Measurements from ENCODE around the gene TRAPPC1. TPM values are rescaled to one million over a fixed set of nuclear protein-coding genes. Genes with fewer than 3 reads are reported as not detected.
A peak's percentile ranks its signal among the peaks of the same experiment; 100 is the strongest.

The TRAPPC1 gene
- total and polyA plus RNA-seq, 10 of the 15 experiments (the other 5 are each of a cell fraction or from before 2014, with no cell fraction given): 31.3 to 306 (median 134) TPM

GRCh38 chr17:7915611-7916384 is 15.9 kb downstream of the TRAPPC1 start, which contains the start of gene RNF227 (continued):
- TF ChIP-seq KLF5 (IDR thresholded peaks at IDR 0.05; ENCODE audit: partially characterized antibody) (no peak), CHD4 (IDR thresholded peaks at IDR 0.05) (no peak), MAX (IDR thresholded peaks at IDR 0.05; ENCODE audit: low read depth, low read length) (peak; percentile 97), YBX1 (IDR thresholded peaks at IDR 0.05) (no peak), BACH1 (IDR thresholded peaks at IDR 0.05; ENCODE audit: borderline replicate concordance) (peak; percentile 70; the same call in 1 of the 2 replicates), TARDBP (IDR thresholded peaks at IDR 0.05; ENCODE audit: borderline replicate concordance) (0 out of 2 replicates have a peak, but pooled peaks have one; percentile 49), IKZF1 (conservative IDR thresholded peaks at IDR 0.05) (peak; percentile 81), ZBTB11 (CRISPR knock-in tag; IDR thresholded peaks at IDR 0.05) (no peak), SMARCA5 (IDR thresholded peaks at IDR 0.05) (0 out of 2 replicates have a peak, but pooled peaks have one; percentile 53), TCF3 (IDR thresholded peaks at IDR 0.05; ENCODE audit: borderline replicate concordance, insufficient read depth, low read depth, low read length) (peak; percentile 61; the same call in 1 of the 2 replicates), EGR1 (IDR thresholded peaks at IDR 0.05; ENCODE audit: borderline replicate concordance in 1 of 2, low read depth in 2 of 2, low read length in 2 of 2) (0 out of 3 replicates have a peak, but pooled peaks of 1 of the 2 experiments have one; percentile 11), HCFC1 (IDR thresholded peaks at IDR 0.05; ENCODE audit: low read length) (no peak), EP300 (IDR thresholded peaks at IDR 0.05; ENCODE audit: borderline replicate concordance in 1 of 2, control insufficient read depth in 1 of 2, low read depth in 2 of 2, low read length in 2 of 2) (no peak), NFYB (IDR thresholded peaks at IDR 0.05; ENCODE audit: insufficient read depth, low read depth, low read length) (peak; percentile 67; the same call in 1 of the 2 replicates), SIN3A (IDR thresholded peaks at IDR 0.05; ENCODE audit: low read depth, low read length) (peak; percentile 89), KDM1A (IDR thresholded peaks at IDR 0.05; ENCODE audit: borderline replicate concordance) (no peak), CREB1 (IDR thresholded peaks at IDR 0.05; ENCODE audit: low read depth) (peak; percentile 62; the same call in 1 of the 2 replicates), TAF1 (IDR thresholded peaks at IDR 0.05; ENCODE audit: borderline replicate concordance, low read depth, low read length) (0 out of 2 replicates have a peak, but pooled peaks have one; percentile 37), BRCA1 (IDR thresholded peaks at IDR 0.05; ENCODE audit: low read depth, low read length) (no peak), ZNF207 (IDR thresholded peaks at IDR 0.05; ENCODE audit: borderline replicate concordance) (peak; percentile 57; the same call in 1 of the 2 replicates), KAT2A (conservative IDR thresholded peaks at IDR 0.05; ENCODE audit: control insufficient read depth, low read depth, low read length) (no peak), ZNF592 (IDR thresholded peaks at IDR 0.05) (no peak)

Measured in GM12878 (cell line).